ENCODE measurements around the gene DOCK4.

DNA sequence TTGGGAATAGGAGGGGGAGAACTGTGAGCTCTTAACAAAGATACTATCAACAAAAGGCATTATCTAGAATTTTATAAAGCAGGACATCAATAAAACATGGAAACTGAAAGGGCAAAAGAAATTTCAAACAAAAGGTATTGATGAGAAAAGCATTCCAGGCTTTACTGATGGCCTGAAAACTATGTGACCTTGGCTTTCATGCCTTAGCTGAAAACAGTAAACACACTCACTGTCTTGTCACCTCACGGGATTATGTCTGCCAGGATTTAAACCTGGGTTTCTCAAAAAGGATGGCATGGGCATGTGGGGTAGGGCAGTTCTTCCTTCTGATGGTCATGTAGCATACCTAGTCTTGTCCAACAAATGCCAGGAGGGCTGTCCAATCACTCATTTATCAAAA lies 22.9 kb downstream of the DOCK4 start:
- TF ChIP-seq CTCF (IDR thresholded peaks at IDR 0.05) (no peak), POLR2A (IDR thresholded peaks at IDR 0.05) (no peak)

Measured in esophagus squamous epithelium (tissue), 4 donors.